SK-N-SH treated with all-trans-retinoic acid at 6 μM for 48 hours (cell line): Measurements from ENCODE around the gene PLA2G3.

Source experiments
- ATAC-seq: fragments of 200-7000 bp; cut with Tn5 transposase; 3 replicates; pipeline ENCODE4 v1.9.1; 2020; ENCODE audit warnings: mild to moderate bottlenecking, moderate library complexity
- ARNTL ChIP-seq: fragments of 450-650 bp; formaldehyde crosslinking; IDR thresholded peaks from 2 replicates; pipeline ENCODE4 v1.5.0; 2020; ENCODE audit warnings: low read depth, mild to moderate bottlenecking, moderate library complexity, borderline replicate concordance
- CSDC2 ChIP-seq: fragments of 250-450 bp; sonication (Bioruptor Pico); IDR thresholded peaks from 2 replicates; pipeline ENCODE4 v1.5.0; 2020; ENCODE audit warnings: mild to moderate bottlenecking, moderate library complexity
- ESRRG ChIP-seq: fragments of 250-450 bp; sonication (Bioruptor Pico); IDR thresholded peaks from 2 replicates; pipeline ENCODE4 v1.6.1; 2021; ENCODE audit warnings: mild to moderate bottlenecking
- GLIS3 ChIP-seq: fragments of 250-450 bp; sonication (Bioruptor Pico); IDR thresholded peaks from 2 replicates; pipeline ENCODE4 v1.5.0; 2020; ENCODE audit warnings: mild to moderate bottlenecking, moderate library complexity
- ISL1 ChIP-seq: fragments of 250-450 bp; sonication (Bioruptor Pico); IDR thresholded peaks from 2 replicates; pipeline ENCODE4 v2.1.2; 2022; ENCODE audit warnings: mild to moderate bottlenecking, moderate library complexity
- OSR1 ChIP-seq: fragments of 250-450 bp; sonication (Bioruptor Pico); IDR thresholded peaks from 2 replicates; pipeline ENCODE4 v1.8.0; 2022; ENCODE audit warnings: moderate library complexity, mild to moderate bottlenecking, inconsistent platforms
- PATZ1 ChIP-seq: fragments of 250-450 bp; sonication (Bioruptor Pico); IDR thresholded peaks from 2 replicates; pipeline ENCODE4 v1.8.0; 2020; ENCODE audit warnings: mild to moderate bottlenecking, moderate library complexity, borderline replicate concordance
- POU6F1 ChIP-seq: fragments of 250-450 bp; sonication (Bioruptor Pico); IDR thresholded peaks from 2 replicates; pipeline ENCODE4 v1.8.0; 2021; ENCODE audit warnings: low read depth, mild to moderate bottlenecking, moderate library complexity, borderline replicate concordance
- PPARA ChIP-seq: fragments of 250-450 bp; sonication (Bioruptor Pico); IDR thresholded peaks from 2 replicates; pipeline ENCODE4 v1.5.0; 2020; ENCODE audit warnings: mild to moderate bottlenecking, borderline replicate concordance
- RARB ChIP-seq: fragments of 250-450 bp; sonication (Bioruptor Pico); IDR thresholded peaks from 2 replicates; pipeline ENCODE4 v1.8.0; 2021; ENCODE audit warnings: mild to moderate bottlenecking, moderate library complexity
- TCF4 ChIP-seq: fragments of 250-450 bp; sonication (Bioruptor Pico); IDR thresholded peaks from 2 replicates; pipeline ENCODE4 v1.8.0; 2021; ENCODE audit warnings: mild to moderate bottlenecking, moderate library complexity, borderline replicate concordance
- TOX ChIP-seq: fragments of 250-450 bp; sonication (Bioruptor Pico); IDR thresholded peaks from 2 replicates; pipeline ENCODE4 v1.8.0; 2021; ENCODE audit warnings: mild to moderate bottlenecking, moderate library complexity, borderline replicate concordance
- ZC3H10 ChIP-seq: fragments of 250-450 bp; sonication (Bioruptor Pico); IDR thresholded peaks from 2 replicates; pipeline ENCODE4 v1.5.1; 2021; ENCODE audit warnings: mild to moderate bottlenecking, moderate library complexity
- ZFP3 ChIP-seq: fragments of 250-450 bp; sonication (Bioruptor Pico); IDR thresholded peaks from 2 replicates; pipeline ENCODE4 v1.5.0; 2020; ENCODE audit warnings: mild to moderate bottlenecking, moderate library complexity
- ZFP30 ChIP-seq: fragments of 450-650 bp; formaldehyde crosslinking; IDR thresholded peaks from 2 replicates; pipeline ENCODE4 v1.5.0; 2022; ENCODE audit warnings: mild to moderate bottlenecking, moderate library complexity
- ZNF70 ChIP-seq: fragments of 450-650 bp; formaldehyde crosslinking; IDR thresholded peaks from 2 replicates; pipeline ENCODE4 v1.5.0; 2020; ENCODE audit warnings: mild to moderate bottlenecking, moderate library complexity
- ZNF8 ChIP-seq: fragments of 450-650 bp; formaldehyde crosslinking; IDR thresholded peaks from 2 replicates; pipeline ENCODE4 v1.5.0; 2020; ENCODE audit warnings: mild to moderate bottlenecking, moderate library complexity
- TF ChIP-seq, protein P1 (sequence below): fragments of 250-450 bp; sonication (Bioruptor Pico); IDR thresholded peaks from 2 replicates; pipeline ENCODE4 v1.5.1; 2020; ENCODE audit warnings: low read depth, mild to moderate bottlenecking, moderate library complexity

The PLA2G3 gene

GRCh38 chr22:31100762-31101525, 39.4 kb downstream of the PLA2G3 start (continued):
- TF ChIP-seq, protein P1, sequence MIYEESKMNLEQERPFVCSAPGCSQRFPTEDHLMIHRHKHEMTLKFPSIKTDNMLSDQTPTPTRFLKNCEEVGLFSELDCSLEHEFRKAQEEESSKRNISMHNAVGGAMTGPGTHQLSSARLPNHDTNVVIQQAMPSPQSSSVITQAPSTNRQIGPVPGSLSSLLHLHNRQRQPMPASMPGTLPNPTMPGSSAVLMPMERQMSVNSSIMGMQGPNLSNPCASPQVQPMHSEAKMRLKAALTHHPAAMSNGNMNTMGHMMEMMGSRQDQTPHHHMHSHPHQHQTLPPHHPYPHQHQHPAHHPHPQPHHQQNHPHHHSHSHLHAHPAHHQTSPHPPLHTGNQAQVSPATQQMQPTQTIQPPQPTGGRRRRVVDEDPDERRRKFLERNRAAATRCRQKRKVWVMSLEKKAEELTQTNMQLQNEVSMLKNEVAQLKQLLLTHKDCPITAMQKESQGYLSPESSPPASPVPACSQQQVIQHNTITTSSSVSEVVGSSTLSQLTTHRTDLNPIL (CRISPR knock-in tag), result no peak
- no peak for TF ChIP-seq ISL1 (CRISPR knock-in tag)

GRCh38 chr22:31099841-31100761, 40.2 kb downstream of the PLA2G3 start:
- no peak for ATAC-seq
- TF ChIP-seq RARB (CRISPR knock-in tag), result no peak
- no peak for TF ChIP-seq ZC3H10 (CRISPR knock-in tag)
- TF ChIP-seq ESRRG (CRISPR knock-in tag), result no peak
- TF ChIP-seq, protein P1 (CRISPR knock-in tag), result no peak
- TF ChIP-seq TOX (CRISPR knock-in tag), result no peak
- no peak for TF ChIP-seq POU6F1 (CRISPR knock-in tag)
- TF ChIP-seq ZFP30 (CRISPR knock-in tag), result no peak
- no peak for TF ChIP-seq GLIS3 (CRISPR knock-in tag)
- TF ChIP-seq CSDC2, result no peak
- TF ChIP-seq ZFP3 (CRISPR knock-in tag), result no peak
- TF ChIP-seq ZNF8 (CRISPR knock-in tag), result no peak
- no peak for TF ChIP-seq TCF4 (CRISPR knock-in tag)

- no peak for ATAC-seq
- TF ChIP-seq ZFP30 (CRISPR knock-in tag) (no peak), ZC3H10 (CRISPR knock-in tag) (no peak), TOX (CRISPR knock-in tag) (no peak), RARB (CRISPR knock-in tag) (no peak), POU6F1 (CRISPR knock-in tag) (no peak), TCF4 (CRISPR knock-in tag) (no peak), PATZ1 (CRISPR knock-in tag) (no peak), ISL1 (CRISPR knock-in tag) (no peak), PPARA (no peak), ESRRG (CRISPR knock-in tag) (no peak), CSDC2 (no peak), ZNF8 (CRISPR knock-in tag) (no peak), ARNTL (no peak), OSR1 (CRISPR knock-in tag) (no peak), ZNF70 (CRISPR knock-in tag) (no peak), ZFP3 (CRISPR knock-in tag) (no peak)
- TF ChIP-seq, protein P1 (CRISPR knock-in tag), result no peak
These were observed 40.9 kb downstream of the PLA2G3 start for GRCh38 chr22:31099386-31099785.
